Measurements from ENCODE around the gene SVIL.
"Not testable (repeated sequence)": the region's sequence is repeated elsewhere in the genome, so short reads cannot be mapped to it uniquely, and the experiment has no call there.

The SVIL gene

DNA sequence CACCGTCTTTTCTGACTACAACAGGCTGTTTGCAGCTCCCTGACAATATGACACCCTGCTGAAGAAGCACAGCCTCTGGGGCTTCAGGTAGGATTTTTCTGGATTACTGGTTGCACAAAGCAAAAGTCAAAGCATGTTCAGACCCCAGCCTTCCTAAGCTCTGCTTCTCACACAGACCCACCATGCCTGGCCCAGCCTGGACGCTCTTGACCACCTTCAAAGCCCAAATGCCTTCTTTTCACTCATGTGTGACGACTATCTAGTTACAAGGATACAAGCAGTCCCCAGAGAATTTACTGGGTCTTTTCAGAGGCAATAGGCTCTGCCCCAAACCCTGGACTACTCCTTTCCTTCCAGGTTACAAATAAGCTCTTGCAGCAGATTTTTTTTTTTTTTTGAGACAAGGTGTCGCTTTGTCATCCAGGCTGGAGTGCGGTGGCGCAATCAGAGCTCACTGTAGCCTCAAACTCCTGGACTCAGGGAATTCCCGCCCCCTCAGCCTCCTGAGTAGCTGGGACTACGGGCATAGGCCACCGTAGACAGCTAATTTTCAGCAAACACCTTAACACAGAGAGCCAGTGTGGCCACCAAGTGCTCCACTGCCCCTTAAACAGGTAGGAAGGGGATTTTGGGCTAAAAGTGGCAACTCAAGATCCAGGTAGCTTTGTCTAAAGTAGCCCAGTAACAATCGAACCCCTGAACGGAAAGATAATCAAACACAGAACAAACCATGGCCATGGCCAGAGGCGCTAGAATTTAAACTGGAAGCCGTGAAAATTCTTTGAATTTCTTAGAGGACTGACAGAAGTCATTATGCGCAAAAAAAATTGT, 16.2 kb downstream of the SVIL start:
- no peak for DNase-seq

DNA sequence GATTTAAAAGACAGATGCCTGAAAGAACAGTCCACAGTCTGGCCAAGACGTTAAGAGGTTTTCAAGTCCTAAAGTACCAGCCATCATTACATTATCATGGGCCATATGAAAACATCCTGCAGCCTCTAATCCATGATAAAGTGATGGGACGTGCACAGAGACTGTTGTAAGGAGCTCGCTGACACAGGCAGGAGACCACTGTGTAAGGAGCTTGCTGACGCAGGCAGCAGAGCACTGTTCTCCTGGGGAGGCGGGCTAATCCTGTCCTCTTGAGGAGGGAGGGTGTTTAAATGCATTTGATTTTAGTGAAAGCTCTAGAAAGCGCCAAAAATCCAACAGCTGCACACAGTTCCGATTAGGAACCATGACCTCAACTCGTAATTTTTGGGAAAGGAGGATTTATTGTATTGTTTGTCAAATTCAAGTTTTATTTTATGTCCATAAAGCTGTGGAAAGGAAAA, 16.9 kb downstream of the SVIL start:
- DNase-seq, result peak; percentile 49

GRCh38 chr10:29616542-29616941, 18.2 kb downstream of the SVIL start:
- no peak for DNase-seq

- DNase-seq, result no peak
Measured at GRCh38 chr10:29615195-29615594, 19.6 kb downstream of the SVIL start.

- not testable (repeated sequence) for DNase-seq
Measured at GRCh38 chr10:29614289-29614688, 20.5 kb downstream of the SVIL start.

DNA sequence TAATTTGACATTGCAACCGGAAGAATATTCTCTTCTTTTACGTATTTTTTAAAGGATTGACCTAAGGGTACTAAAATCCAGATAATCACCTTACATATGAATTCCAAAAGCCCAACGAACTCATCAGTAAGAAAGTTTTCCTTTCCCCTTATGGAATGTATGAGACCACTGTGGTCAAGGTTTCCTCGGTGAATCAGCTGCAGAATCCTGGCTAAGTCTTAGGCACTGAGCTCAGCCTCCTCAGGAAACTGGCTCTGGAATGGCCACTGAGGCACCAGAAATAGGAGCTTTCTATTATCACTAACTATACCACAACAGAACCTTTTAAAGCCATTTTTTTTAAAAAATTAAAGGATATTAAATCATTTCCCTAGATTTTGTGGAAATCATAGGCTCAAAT, 21.0 kb downstream of the SVIL start:
- DNase-seq, result no peak

DNA sequence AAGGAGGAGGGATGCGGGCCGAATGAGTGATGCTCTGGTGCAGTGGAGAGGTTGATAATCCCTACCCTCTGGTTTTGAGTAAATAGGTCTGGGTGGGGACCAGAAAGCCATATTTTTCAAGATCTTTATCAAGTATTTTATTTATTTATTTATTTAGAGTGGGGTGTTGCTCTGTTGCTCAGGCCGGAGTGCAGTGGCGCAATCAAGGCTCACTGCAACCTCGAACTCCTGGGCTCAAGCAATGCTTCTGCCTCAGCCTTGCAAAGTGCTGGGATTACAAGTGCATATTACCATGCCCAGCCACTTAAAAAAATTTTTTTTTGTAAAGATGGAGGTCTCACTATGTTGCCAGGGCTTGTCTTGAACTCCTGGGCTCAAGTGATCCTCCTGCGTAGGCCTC, 21.6 kb downstream of the SVIL start:
- no peak for DNase-seq

DNA sequence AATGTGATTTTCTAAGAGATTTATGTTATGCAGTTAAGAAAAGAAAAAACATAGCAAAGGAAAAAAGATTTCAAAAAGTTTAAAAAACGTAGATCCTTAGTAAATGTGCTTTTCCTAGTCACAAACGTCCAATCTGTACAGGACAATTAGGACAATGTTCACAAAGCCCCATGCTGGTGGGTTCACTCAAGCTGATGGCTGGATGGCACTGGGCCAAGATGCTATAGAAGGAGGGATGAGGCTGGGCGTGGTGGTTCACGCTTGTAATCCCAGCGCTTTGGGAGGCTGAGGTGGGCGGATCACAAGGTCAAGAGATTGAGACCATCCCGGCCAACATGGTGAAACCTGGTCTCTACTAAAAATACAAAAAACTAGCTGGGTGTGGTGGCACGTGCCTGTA, 22.1 kb downstream of the SVIL start:
- no peak for DNase-seq

- no peak for DNase-seq
Measured at GRCh38 chr10:29611781-29612381, 22.9 kb downstream of the SVIL start.

- no peak for DNase-seq
Measured at GRCh38 chr10:29610876-29611647, 23.7 kb downstream of the SVIL start.

DNA sequence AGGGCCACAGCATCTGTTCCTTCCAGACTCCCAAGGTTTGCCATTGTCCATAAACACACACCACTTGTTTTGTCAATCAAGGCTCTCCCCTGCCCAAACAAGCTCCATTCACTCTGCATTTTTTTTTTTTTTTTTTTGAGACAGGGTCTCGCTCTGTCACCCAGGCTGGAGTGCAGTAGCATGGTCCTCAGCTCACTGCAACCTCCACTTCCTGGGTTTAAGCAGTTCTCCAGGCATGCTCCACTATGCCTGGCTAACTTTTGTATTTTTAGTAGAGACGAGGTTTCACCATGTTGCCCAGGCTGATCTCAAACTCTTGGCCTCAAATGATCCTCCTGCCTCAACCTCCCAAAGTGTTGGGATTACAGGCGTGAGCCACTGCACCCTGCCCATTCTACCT, 24.4 kb downstream of the SVIL start:
- not testable (repeated sequence) for DNase-seq

DNA sequence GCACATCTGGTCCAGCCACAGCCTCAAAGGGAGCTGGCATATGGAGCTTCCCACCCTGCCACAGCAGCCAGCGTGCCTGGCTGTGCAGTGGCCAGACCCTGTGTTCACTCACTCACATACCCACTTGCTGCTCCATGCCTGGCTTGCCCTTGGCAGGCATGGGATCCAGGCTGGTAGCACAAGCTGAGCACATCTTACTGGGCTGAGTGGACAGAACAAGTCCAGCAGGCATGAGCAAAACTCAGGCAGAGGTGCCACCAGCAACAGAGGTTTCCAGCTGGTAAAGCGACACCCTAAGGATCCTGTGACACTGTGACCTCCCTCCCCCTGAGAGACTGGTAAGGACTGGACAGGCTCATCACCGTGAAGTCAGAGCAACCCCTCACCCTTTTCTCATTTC, 25.1 kb downstream of the SVIL start:
- no peak for DNase-seq

GRCh38 chr10:29608476-29609301, 26.1 kb downstream of the SVIL start:
- no peak for DNase-seq

GRCh38 chr10:29608062-29608461, 26.7 kb downstream of the SVIL start:
- DNase-seq, result no peak

DNA sequence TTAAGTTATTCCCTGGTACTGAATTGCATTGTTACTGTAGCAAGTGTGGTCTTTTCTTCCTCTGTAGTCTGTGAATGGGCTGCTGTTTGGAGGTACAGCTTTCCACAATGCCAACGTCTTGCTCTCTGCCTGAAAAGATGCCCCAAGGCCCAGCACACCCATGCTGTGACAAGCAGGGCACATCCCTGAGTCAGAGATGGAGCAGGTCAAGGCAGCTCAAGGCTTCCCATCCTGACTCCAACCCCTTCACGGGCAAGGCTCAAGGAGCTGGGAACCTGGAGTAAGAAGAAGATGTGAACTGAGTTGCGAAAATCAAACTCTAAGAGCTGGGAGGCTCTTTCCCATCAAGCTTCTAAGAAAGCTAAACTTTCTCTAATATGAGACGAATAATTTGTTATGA, 27.2 kb downstream of the SVIL start:
- no peak for DNase-seq

- DNase-seq, result not testable (repeated sequence)
Measured at GRCh38 chr10:29606693-29607092, 28.1 kb downstream of the SVIL start.

- no peak for DNase-seq
Measured at GRCh38 chr10:29604291-29604825, 30.4 kb downstream of the SVIL start.

GRCh38 chr10:29603223-29603896, 31.4 kb downstream of the SVIL start:
- DNase-seq, result no peak

- DNase-seq, result no peak
Measured at GRCh38 chr10:29600821-29601220, 34.0 kb downstream of the SVIL start.

DNA sequence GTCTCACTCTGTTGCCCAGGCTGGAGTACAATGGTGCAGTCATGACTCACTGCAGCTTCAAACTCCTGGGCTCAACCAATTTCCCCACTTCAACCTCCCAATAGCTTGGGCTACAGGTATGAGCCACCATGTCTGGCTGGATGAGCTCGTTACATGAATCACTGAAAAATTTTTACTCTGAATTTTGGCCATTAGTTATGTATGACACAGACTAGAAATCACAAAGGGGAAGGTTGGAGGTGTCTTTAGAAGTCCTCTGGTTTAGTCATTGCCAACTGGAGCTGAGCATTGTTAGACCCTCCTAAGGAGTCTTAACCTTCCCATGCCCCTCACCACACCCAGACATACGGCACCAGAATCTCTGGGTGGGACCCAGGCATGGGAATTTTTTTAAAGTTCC, 34.7 kb downstream of the SVIL start:
- DNase-seq, result no peak

DNA sequence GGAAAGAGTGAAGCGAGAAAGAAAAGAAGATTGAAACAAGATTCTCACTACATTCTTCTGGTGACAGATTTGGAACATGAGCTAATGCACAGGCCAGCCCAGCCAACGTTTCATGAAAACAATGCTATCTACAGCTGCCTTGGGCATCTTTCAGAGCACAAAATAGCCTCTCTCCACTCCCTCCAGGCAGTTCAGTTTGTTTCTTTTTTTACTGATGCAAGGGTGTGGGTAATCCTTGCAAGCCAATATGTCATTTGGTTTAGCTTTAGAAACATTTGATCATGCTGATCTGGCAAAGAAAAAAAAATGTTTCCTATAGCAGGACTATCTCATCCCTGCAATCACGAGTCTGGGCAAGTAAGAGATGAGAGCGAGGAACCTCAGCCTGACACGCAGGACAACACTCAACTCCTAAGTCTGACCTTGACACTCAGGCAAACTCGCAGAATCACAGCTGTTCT, 35.9 kb downstream of the SVIL start:
- DNase-seq, result peak; percentile 71

DNA sequence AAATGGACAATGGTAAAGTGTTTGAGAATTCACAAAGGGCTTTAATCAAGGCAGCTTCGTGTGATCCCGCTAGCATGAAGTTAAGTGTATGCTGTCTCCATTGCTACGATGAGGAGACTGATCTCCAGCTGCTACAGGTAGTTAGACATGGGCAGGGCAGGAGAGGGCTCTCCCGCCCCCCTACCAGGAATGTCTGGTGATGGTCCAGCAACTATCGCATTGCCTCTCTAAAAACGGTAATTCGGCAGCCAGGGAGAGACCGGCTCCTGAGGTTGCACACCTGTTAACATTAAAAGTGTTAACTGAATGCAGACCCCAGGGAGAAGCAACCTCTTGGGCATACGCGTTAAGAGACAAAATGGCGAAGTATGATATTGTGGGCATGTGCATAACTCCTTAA, 37.9 kb downstream of the SVIL start:
- no peak for DNase-seq
